ENCODE results near the gene MC5R.

DNA sequence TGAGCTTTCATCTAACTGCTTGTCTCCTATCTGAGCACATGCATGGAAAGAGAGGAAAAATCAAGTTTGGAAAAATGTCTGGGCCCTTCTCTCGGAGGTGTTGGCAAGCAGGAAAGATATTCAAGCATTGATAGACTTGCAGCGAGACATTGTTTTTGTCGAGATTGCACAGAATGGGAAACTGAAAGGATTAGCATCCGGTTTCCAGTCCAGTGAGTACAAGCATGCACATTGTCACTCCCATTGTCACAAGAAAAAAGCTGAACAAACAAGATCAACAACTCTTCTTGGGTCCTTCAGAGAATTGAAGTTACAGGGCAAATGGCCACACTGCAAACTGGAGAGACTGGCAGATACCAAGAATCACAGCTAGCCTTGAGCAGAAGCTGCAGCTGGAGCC, 19.6 kb upstream of the MC5R start:
- TF ChIP-seq CTCF (conservative IDR thresholded peaks at IDR 0.05; ENCODE audit: low read length) (no peak), EZH2phosphoT487 (IDR thresholded peaks at IDR 0.05; ENCODE audit: borderline replicate concordance) (no peak)
